Stimulated activated CD8-positive, alpha-beta memory T cell treated with anti-CD3 and anti-CD28 coated beads, Interleukin-7, amount 100 ng/mL, for 48 hours (primary cell): Measurements from ENCODE around the gene PKN1.
"Not testable (repeated sequence)": the region's sequence is repeated elsewhere in the genome, so short reads cannot be mapped to it uniquely, and the experiment has no call there.

Experiments used
- DNase-seq, 2 donors: peaks; one replicate each; pipeline ENCODE4 v3.0.0-alpha.2; 2020; ENCODE audit warnings: low read depth in 1 of 2; ENCODE audit errors: extremely low read depth in 1 of 2

The PKN1 gene

GRCh38 chr19:14479309-14479974 lies 46.3 kb downstream of the PKN1 start:
- no peak for DNase-seq

GRCh38 chr19:14479975-14480699 lies 47.0 kb downstream of the PKN1 start:
- peak in 1 of 2 donors; percentile 64 for DNase-seq

GRCh38 chr19:14480700-14481079 lies 47.6 kb downstream of the PKN1 start:
- DNase-seq, result no peak

GRCh38 chr19:14482172-14482941 lies 49.3 kb downstream of the PKN1 start:
- DNase-seq, result no peak

GRCh38 chr19:14487370-14488125 lies 54.4 kb downstream of the PKN1 start:
- DNase-seq, result no peak

GRCh38 chr19:14492756-14493337 lies 59.7 kb downstream of the PKN1 start:
- no peak for DNase-seq

GRCh38 chr19:14494411-14494810 lies 61.3 kb downstream of the PKN1 start:
- no peak for DNase-seq

- DNase-seq, result no peak
Observed at GRCh38 chr19:14494910-14495671, 62.0 kb downstream of the PKN1 start.

GRCh38 chr19:14495672-14496028 lies 62.5 kb downstream of the PKN1 start:
- no peak for DNase-seq

- DNase-seq, result peak; percentile 62 to 68
Observed at GRCh38 chr19:14496029-14496833, 63.1 kb downstream of the PKN1 start, which contains the start of gene GIPC1. GIPC1 (minus strand) TSS chr19:14496127; CDS start chr19:14482976, 13,151 bp downstream.

- DNase-seq, result no peak
Observed at GRCh38 chr19:14496834-14497227, 63.7 kb downstream of the PKN1 start.

GRCh38 chr19:14497228-14497921 lies 64.3 kb downstream of the PKN1 start:
- no peak for DNase-seq

- DNase-seq, result no peak
Observed at GRCh38 chr19:14502334-14503092, 69.4 kb downstream of the PKN1 start.

GRCh38 chr19:14503285-14503684 lies 70.2 kb downstream of the PKN1 start:
- no peak for DNase-seq

GRCh38 chr19:14504575-14504974 lies 71.5 kb downstream of the PKN1 start:
- DNase-seq, result not testable (repeated sequence)

- peak; percentile 38 to 56 for DNase-seq
Observed at GRCh38 chr19:14505488-14506239, 72.6 kb downstream of the PKN1 start.
